ENCODE results near the gene CMIP.

GRCh38 chr16:81473558-81473957, 28.9 kb downstream of the CMIP start:
- no peak for TF ChIP-seq EGR1 (IDR thresholded peaks at IDR 0.05; ENCODE audit: borderline replicate concordance in 1 of 2, low read depth in 2 of 2, low read length in 2 of 2)
- TF ChIP-seq NR2C2 (IDR thresholded peaks at IDR 0.05; ENCODE audit: borderline replicate concordance, control insufficient read depth, insufficient read length, low read depth), result no peak
- no peak for TF ChIP-seq CHD2 (IDR thresholded peaks at IDR 0.05; ENCODE audit: borderline replicate concordance, low read depth, low read length)
- no peak for TF ChIP-seq CREM (IDR thresholded peaks at IDR 0.05; ENCODE audit: low read depth)
- TF ChIP-seq RB1 (IDR thresholded peaks at IDR 0.05; ENCODE audit: borderline replicate concordance), result no peak
- no peak for TF ChIP-seq CTCF (IDR thresholded peaks at IDR 0.05 in 2 of 3, conservative IDR thresholded peaks at IDR 0.05 in 1 of 3; ENCODE audit: control insufficient read depth in 2 of 3, extremely low read depth in 1 of 3, insufficient read depth in 1 of 3, low read depth in 3 of 3, low read length in 3 of 3)
- no peak for TF ChIP-seq IKZF2 (IDR thresholded peaks at IDR 0.05)
- TF ChIP-seq POLR2AphosphoS2 (IDR thresholded peaks at IDR 0.05; ENCODE audit: low read depth, low read length), result no peak
- TF ChIP-seq ZZZ3 (IDR thresholded peaks at IDR 0.05; ENCODE audit: control insufficient read depth, insufficient read length, low read depth), result no peak
- TF ChIP-seq RAD21 (IDR thresholded peaks at IDR 0.05; ENCODE audit: insufficient read depth, low read depth, low read length), result no peak

Data from GM12878 (cell line).